Choroid plexus epithelial cell (primary cell): ENCODE measurements around the gene TMEM190.

Experiments
- DNase-seq: peaks from one replicate; pipeline ENCODE4 v3.0.0-alpha.2; 2010; ENCODE audit warnings: low read depth
- H3K4me3 ChIP-seq: 2 replicates; pipeline ENCODE4 v1.5.1; 2011; ENCODE audit warnings: low read depth, mild to moderate bottlenecking, control low read depth, low read length, moderate library complexity
- CTCF ChIP-seq: conservative IDR thresholded peaks from 2 replicates; pipeline ENCODE4 v1.5.1; 2011; ENCODE audit warnings: low read depth, mild to moderate bottlenecking, control low read depth, inconsistent platforms, low read length, moderate library complexity

The TMEM190 gene

DNA sequence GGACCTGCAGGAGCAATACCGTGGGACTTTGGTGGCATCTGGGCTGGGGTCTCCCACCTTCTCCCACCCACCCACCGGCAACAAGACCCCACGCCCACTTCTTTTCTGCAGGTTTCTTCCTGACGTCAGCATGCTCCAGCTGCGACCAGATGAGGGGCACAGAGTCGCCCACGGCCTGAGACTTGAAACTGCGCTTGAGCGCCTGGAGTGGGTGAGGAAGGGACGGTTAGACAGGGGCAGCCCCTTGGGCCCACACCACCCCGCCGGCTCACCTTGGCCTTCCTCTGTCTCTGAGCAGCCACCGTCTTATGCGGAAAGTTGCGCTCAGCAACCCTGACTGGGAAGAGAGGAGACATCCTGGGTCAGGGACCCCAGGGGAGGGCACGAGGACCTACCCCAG, 15.7 kb upstream of the TMEM190 start:
- no peak for DNase-seq
- H3K4me3 ChIP-seq, result no peak overlapping the region
- no peak for TF ChIP-seq CTCF

DNA sequence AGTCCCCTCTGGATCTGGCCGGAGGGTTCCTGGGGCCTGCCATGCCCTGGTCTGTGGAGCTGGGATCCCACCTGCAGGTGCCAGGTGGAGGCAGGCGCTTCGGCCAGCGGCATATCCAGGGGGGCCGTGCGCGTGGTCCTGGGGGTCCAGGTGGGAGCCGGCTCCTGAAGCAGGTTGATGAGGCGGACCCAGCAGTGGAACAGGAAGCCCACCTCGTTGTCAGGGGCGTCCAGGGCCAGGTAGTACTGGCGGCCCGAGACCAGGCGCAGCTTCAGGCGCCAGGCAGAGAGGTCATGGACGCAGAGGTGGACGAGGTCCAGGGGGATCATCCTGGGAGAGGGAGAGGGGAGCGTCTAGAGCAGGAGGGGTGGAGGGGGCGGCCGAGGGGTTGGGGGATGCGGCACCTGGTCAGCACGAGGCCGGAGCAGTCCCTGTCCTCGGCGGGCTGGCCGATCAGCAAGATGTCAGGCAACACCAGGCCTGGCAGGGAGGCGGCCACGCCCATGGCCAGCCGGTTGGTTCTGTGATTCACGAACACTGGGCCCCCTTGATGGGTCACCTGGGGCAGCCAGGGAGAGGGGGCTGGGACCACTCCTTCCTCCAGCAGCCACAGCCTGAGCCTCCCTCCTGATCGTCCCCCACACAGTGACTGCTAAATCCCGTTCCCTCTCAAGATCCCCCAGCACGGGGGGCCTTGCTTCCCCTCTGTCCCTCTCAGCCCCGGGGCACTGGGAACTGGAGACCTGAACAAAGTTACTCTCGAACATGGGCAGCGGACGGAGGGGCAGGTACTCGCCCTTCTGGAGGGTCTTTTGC, 14.2 kb upstream of the TMEM190 start:
- TF ChIP-seq CTCF, result no peak
- no peak overlapping the region for H3K4me3 ChIP-seq
- no peak for DNase-seq

DNA sequence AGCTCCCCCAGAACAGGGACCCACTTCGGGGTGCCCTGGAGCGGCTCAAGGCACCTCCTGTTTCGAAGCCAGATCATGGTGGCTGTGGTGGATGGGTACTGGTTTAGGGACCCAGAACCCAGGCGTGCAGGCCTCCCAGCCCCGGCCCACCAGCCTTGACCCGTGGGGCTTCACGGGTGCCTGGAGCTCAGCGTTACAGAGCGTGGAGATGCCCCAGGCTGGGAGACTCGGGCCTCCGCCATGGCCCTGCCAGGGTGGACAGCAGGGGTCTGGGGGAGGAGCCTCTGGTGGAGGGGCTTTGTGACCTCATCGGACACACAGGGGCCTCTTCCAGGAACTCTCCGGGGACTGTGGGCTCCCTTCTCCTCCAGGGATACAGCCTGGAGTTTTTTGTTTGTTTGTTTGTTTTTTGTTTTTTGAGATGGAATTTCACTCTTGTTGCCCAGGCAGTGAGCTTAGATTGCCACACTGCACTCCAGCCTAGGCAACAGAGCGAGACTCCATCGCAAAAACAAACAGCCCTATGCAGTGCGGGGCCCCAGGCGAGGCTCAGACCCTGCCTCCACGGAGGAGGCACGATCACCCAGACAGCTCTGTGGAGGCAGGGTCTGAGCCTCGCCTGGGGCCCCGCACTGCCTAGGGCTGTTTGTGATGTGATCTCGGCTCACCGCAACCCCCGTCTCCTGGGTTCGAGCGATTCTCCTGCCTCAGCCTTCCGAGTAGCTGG, 13.5 kb upstream of the TMEM190 start, which contains the start of gene GARIN5B:
TSS of gene GARIN5B (minus strand) at position 271 of the 727 bp plus-strand sequence. CDS start at position 77, 194 bp downstream.
- no peak for DNase-seq

DNA sequence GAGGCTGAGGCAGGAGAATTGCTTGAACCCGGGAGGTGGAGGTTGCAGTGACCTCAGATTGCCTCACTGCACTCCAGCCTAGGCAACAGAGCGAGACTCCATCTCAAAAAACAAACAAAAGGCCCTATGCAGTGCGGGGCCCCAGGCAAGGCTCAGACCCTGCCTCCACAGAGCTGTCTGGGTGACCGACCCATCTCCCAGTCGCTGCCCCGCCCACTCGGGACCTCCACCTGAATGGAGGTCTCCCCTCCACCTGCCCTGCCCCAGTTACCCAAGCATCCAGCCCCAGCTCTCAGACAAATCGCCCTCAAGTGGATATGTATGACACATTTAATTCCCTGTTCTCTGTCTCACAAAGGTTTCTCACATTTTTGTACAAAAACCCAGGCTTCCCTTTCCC, 11.4 kb upstream of the TMEM190 start:
- no peak for TF ChIP-seq CTCF
- no peak for DNase-seq
- H3K4me3 ChIP-seq, result no peak overlapping the region

More for the DNA sequence above, 13.5 kb upstream of the TMEM190 start, which contains the start of gene GARIN5B:
- H3K4me3 ChIP-seq, result no peak within 1 kb of the TSS
- no peak for TF ChIP-seq CTCF

DNA sequence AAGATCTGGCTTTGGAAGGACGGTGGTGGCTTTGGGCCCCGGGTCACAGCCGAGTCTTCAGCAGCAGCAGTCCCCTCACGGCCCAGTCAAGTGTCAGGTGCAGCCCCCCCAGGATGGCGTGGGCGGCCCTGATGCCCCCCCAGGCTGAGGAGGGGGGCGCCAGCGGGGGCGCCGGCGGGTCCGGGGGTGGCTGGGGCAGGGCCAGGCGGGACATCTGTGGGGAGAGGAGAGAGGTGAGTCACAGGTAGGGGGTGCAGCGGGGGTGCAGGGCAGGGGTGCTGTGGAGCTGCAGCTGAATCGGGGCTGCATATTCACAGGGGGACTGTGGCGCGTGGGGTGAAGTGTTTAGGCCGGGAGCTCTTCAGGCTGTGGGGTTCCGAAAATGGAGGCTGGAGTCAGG, 10.7 kb upstream of the TMEM190 start:
- no peak for TF ChIP-seq CTCF
- DNase-seq, result no peak
- H3K4me3 ChIP-seq, result no peak overlapping the region

GRCh38 chr19:55366790-55367189, 9.8 kb upstream of the TMEM190 start:
- H3K4me3 ChIP-seq, result no peak overlapping the region
- no peak for DNase-seq
- TF ChIP-seq CTCF, result no peak
